ENCODE measurements around the gene DUOX2. TPM values are rescaled to one million over a fixed set of nuclear protein-coding genes. Genes with fewer than 3 reads are reported as not detected.
A peak's percentile ranks its signal among the peaks of the same experiment; 100 is the strongest.

Gene DUOX2
- total and polyA plus RNA-seq, 2 of the 8 experiments (the other 6 are each of a cell fraction or from before 2014, with no cell fraction given) = 0.08 TPM; not detected in 1

DNA sequence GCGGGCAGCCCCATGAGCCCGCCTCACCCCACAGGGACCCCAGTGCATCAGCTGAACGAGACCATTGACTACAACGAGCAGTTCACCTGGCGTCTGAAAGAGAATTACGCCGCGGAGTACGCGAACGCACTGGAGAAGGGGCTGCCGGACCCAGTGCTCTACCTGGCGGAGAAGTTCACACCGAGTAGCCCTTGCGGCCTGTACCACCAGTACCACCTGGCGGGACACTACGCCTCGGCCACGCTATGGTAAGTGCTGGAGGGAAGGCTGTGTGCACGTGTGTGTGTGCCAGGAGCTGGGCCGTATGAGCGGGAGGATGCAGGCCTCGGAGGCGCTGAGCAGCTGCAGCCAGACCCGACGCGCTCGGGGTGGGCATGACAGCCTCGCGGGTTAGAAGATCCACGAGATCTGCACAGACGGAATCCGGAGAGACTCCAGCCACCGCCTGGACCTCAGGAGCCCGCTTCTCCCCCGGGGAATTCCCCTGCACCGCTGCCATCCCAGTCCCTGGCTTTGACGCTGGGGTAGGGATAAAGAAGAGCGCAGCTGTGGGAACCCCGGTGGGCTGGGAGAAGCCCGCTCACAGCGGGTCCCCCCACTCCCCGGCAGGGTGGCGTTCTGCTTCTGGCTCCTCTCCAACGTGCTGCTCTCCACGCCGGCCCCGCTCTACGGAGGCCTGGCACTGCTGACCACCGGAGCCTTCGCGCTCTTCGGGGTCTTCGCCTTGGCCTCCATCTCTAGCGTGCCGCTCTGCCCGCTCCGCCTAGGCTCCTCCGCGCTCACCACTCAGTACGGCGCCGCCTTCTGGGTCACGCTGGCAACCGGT lies 2.7 kb upstream of the DUOX2 start (continued):
- no peak for TF ChIP-seq RXRA (IDR thresholded peaks at IDR 0.05; ENCODE audit: insufficient read depth, low read depth, low read length)
- TF ChIP-seq RFX5 (IDR thresholded peaks at IDR 0.05; ENCODE audit: borderline replicate concordance, low read depth, low read length) = no peak
- no peak for TF ChIP-seq SP1 (IDR thresholded peaks at IDR 0.05; ENCODE audit: low read depth, low read length)
- TF ChIP-seq, protein P1, sequence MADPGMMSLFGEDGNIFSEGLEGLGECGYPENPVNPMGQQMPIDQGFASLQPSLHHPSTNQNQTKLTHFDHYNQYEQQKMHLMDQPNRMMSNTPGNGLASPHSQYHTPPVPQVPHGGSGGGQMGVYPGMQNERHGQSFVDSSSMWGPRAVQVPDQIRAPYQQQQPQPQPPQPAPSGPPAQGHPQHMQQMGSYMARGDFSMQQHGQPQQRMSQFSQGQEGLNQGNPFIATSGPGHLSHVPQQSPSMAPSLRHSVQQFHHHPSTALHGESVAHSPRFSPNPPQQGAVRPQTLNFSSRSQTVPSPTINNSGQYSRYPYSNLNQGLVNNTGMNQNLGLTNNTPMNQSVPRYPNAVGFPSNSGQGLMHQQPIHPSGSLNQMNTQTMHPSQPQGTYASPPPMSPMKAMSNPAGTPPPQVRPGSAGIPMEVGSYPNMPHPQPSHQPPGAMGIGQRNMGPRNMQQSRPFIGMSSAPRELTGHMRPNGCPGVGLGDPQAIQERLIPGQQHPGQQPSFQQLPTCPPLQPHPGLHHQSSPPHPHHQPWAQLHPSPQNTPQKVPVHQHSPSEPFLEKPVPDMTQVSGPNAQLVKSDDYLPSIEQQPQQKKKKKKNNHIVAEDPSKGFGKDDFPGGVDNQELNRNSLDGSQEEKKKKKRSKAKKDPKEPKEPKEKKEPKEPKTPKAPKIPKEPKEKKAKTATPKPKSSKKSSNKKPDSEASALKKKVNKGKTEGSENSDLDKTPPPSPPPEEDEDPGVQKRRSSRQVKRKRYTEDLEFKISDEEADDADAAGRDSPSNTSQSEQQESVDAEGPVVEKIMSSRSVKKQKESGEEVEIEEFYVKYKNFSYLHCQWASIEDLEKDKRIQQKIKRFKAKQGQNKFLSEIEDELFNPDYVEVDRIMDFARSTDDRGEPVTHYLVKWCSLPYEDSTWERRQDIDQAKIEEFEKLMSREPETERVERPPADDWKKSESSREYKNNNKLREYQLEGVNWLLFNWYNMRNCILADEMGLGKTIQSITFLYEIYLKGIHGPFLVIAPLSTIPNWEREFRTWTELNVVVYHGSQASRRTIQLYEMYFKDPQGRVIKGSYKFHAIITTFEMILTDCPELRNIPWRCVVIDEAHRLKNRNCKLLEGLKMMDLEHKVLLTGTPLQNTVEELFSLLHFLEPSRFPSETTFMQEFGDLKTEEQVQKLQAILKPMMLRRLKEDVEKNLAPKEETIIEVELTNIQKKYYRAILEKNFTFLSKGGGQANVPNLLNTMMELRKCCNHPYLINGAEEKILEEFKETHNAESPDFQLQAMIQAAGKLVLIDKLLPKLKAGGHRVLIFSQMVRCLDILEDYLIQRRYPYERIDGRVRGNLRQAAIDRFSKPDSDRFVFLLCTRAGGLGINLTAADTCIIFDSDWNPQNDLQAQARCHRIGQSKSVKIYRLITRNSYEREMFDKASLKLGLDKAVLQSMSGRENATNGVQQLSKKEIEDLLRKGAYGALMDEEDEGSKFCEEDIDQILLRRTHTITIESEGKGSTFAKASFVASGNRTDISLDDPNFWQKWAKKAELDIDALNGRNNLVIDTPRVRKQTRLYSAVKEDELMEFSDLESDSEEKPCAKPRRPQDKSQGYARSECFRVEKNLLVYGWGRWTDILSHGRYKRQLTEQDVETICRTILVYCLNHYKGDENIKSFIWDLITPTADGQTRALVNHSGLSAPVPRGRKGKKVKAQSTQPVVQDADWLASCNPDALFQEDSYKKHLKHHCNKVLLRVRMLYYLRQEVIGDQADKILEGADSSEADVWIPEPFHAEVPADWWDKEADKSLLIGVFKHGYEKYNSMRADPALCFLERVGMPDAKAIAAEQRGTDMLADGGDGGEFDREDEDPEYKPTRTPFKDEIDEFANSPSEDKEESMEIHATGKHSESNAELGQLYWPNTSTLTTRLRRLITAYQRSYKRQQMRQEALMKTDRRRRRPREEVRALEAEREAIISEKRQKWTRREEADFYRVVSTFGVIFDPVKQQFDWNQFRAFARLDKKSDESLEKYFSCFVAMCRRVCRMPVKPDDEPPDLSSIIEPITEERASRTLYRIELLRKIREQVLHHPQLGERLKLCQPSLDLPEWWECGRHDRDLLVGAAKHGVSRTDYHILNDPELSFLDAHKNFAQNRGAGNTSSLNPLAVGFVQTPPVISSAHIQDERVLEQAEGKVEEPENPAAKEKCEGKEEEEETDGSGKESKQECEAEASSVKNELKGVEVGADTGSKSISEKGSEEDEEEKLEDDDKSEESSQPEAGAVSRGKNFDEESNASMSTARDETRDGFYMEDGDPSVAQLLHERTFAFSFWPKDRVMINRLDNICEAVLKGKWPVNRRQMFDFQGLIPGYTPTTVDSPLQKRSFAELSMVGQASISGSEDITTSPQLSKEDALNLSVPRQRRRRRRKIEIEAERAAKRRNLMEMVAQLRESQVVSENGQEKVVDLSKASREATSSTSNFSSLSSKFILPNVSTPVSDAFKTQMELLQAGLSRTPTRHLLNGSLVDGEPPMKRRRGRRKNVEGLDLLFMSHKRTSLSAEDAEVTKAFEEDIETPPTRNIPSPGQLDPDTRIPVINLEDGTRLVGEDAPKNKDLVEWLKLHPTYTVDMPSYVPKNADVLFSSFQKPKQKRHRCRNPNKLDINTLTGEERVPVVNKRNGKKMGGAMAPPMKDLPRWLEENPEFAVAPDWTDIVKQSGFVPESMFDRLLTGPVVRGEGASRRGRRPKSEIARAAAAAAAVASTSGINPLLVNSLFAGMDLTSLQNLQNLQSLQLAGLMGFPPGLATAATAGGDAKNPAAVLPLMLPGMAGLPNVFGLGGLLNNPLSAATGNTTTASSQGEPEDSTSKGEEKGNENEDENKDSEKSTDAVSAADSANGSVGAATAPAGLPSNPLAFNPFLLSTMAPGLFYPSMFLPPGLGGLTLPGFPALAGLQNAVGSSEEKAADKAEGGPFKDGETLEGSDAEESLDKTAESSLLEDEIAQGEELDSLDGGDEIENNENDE (IDR thresholded peaks at IDR 0.05; ENCODE audit: insufficient replicate concordance, low read length) = no peak
- TF ChIP-seq, protein P2, sequence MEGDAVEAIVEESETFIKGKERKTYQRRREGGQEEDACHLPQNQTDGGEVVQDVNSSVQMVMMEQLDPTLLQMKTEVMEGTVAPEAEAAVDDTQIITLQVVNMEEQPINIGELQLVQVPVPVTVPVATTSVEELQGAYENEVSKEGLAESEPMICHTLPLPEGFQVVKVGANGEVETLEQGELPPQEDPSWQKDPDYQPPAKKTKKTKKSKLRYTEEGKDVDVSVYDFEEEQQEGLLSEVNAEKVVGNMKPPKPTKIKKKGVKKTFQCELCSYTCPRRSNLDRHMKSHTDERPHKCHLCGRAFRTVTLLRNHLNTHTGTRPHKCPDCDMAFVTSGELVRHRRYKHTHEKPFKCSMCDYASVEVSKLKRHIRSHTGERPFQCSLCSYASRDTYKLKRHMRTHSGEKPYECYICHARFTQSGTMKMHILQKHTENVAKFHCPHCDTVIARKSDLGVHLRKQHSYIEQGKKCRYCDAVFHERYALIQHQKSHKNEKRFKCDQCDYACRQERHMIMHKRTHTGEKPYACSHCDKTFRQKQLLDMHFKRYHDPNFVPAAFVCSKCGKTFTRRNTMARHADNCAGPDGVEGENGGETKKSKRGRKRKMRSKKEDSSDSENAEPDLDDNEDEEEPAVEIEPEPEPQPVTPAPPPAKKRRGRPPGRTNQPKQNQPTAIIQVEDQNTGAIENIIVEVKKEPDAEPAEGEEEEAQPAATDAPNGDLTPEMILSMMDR (IDR thresholded peaks at IDR 0.05; ENCODE audit: control extremely low read depth in 1 of 3, insufficient read depth in 1 of 3, low read depth in 1 of 3, low read length in 3 of 3) = no peak
- peak; percentile 1 for TF ChIP-seq KDM4A (IDR thresholded peaks at IDR 0.05; ENCODE audit: low read depth, low read length, severe bottlenecking)
- TF ChIP-seq CHD2 (IDR thresholded peaks at IDR 0.05; ENCODE audit: low read length) = no peak
